Sigmoid colon (tissue), 4 donors: ENCODE results near the gene ATXN1.

ENCODE experiments used
- EP300 ChIP-seq, 4 donors: sonication (generic); formaldehyde crosslinking; IDR thresholded peaks; one replicate each; pipeline ENCODE4 v1.6.1; 2017; ENCODE audit warnings: antibody characterized with exemption in 4 of 4
- POLR2A ChIP-seq, 2 donors: fragments of 450-650 bp; IDR thresholded peaks; one replicate each; pipeline ENCODE4 v1.6.1; 2016; ENCODE audit warnings: antibody characterized with exemption in 2 of 2, mild to moderate bottlenecking in 2 of 2, moderate library complexity in 2 of 2

- no peak for TF ChIP-seq POLR2A (IDR thresholded peaks at IDR 0.05)
- no peak for TF ChIP-seq EP300 (IDR thresholded peaks at IDR 0.05)
These were observed 386.6 kb downstream of the ATXN1 start for GRCh38 chr6:16374461-16375200.
